ENCODE data around the gene ARHGAP12. TPM values are rescaled to one million over a fixed set of nuclear protein-coding genes. Genes with fewer than 3 reads are reported as not detected.

Gene ARHGAP12
- total RNA-seq, 3 donors from 2014 or later: 40.0 to 102 (median 60.0) TPM

DNA sequence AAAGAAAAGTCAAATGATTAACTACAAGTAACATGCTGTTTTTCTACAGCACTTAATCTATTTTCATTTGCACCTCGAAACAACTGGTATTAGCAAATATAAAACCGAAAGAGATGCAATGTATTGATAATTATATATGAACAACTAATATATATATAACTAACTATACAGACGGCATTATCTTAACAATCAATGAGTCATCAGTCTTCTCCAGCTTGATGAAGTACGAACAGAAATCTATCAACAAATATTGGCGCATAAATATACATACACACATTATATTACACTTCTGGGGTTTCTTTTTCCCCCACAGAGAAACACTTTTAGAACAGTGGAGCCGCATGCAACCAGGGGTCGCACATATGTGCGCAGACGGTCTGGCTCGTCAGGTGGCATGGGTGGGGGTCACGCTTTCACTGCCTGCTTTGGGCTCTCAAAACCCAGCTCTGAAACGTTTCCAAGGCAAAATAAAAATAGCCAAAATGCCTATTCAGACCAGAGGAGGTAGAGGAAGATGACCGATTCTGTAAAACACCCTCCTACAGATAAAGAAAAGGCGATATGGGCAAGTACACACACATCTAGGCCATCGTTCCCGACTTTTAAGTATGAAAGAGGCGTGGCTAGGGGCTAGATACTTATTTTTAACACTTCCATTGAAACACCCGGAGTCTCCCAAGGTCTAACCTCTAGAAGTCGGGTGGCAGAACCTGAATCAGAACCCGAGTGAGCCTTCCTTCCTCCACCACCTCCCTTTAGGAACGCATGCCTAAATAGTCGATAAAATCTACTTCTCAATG lies 1.7 kb downstream of the ARHGAP12 start:
- DNase-seq (ENCODE audit: low spot score in 2 of 2): no peak
- Histone ChIP-seq H3K4me3 (peak overlapping the region; percentile 79 to 90 (median 81)), H3K9me3 (no peaks in the 10 kb centered on the region), H3K27me3 (no peaks in the 10 kb centered on the region), H3K4me1 (peaks cover 0 to 9% of the 10 kb centered on the region in 2 donors), H3K36me3 (no peaks in the 10 kb centered on the region), H3K27ac (peak overlapping the region; percentile 94 to 98)
- intact Hi-C loops (cut with DNase I; ENCODE audit: low total_unique reads): no loop called here
- TF ChIP-seq POLR2A (IDR thresholded peaks at IDR 0.05) (no peak), POLR2AphosphoS5 (IDR thresholded peaks at IDR 0.05) (no peak)
- TF ChIP-seq, protein P1, sequence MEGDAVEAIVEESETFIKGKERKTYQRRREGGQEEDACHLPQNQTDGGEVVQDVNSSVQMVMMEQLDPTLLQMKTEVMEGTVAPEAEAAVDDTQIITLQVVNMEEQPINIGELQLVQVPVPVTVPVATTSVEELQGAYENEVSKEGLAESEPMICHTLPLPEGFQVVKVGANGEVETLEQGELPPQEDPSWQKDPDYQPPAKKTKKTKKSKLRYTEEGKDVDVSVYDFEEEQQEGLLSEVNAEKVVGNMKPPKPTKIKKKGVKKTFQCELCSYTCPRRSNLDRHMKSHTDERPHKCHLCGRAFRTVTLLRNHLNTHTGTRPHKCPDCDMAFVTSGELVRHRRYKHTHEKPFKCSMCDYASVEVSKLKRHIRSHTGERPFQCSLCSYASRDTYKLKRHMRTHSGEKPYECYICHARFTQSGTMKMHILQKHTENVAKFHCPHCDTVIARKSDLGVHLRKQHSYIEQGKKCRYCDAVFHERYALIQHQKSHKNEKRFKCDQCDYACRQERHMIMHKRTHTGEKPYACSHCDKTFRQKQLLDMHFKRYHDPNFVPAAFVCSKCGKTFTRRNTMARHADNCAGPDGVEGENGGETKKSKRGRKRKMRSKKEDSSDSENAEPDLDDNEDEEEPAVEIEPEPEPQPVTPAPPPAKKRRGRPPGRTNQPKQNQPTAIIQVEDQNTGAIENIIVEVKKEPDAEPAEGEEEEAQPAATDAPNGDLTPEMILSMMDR (IDR thresholded peaks at IDR 0.05): no peak

DNA sequence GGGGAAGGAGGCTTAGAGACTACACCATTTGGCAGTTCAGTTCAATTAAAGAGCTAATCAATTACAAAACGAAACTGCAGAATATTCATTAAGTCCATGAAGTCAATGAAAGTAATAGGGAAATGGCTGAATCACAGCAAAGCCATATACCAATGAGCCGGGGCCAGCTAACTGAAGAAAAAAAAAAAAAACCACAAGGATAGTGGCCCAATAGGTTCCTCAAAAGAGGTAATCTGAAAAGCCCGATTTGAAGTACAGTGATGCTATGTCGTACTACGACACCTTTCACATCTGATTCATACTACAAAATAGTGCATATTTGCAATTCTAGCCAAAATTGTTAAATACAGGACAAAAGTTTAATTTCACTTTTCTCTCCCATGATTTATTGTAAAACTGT lies 2.5 kb downstream of the ARHGAP12 start:
- no peak for DNase-seq (ENCODE audit: low spot score in 2 of 2)
- Histone ChIP-seq H3K27ac (peak overlapping the region in 1 of 2 donors; percentile 8), H3K9me3 (no peaks in the 10 kb centered on the region), H3K36me3 (no peaks in the 10 kb centered on the region), H3K4me1 (peaks cover 0 to 9% of the 10 kb centered on the region in 2 donors), H3K4me3 (no peak overlapping the region), H3K27me3 (no peaks in the 10 kb centered on the region)
- TF ChIP-seq POLR2A (IDR thresholded peaks at IDR 0.05): no peak
- TF ChIP-seq, protein P1 (IDR thresholded peaks at IDR 0.05): no peak
- TF ChIP-seq POLR2AphosphoS5 (IDR thresholded peaks at IDR 0.05): no peak
- intact Hi-C loops (cut with DNase I; ENCODE audit: low total_unique reads): no loop called here

DNA sequence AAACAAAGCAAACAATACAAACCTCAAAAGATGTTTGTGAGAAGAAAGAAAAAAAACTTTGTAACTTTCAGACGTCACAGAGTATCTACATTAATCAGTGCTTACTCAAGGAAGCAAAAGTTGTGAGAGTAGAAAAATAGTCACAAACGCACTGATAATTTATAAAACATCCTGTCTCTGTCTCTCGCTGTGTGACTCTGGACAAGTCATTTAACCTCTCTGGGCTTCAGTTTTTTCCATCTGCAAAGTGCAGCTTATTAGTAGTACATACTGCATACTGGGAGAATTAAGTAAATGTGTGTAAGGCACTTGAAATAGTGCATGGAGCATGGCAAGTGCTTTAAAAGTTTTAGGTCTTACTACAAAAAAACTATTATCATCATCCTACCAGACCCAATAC lies 3.8 kb downstream of the ARHGAP12 start:
- Histone ChIP-seq H3K4me1 (peaks cover 0 to 1% of the 10 kb centered on the region in 2 donors), H3K36me3 (no peaks in the 10 kb centered on the region), H3K27me3 (no peaks in the 10 kb centered on the region), H3K27ac (no peak overlapping the region), H3K4me3 (no peak overlapping the region), H3K9me3 (no peaks in the 10 kb centered on the region)
- no peak for DNase-seq (ENCODE audit: low spot score in 2 of 2)
- TF ChIP-seq POLR2A (IDR thresholded peaks at IDR 0.05): no peak
- TF ChIP-seq, protein P1 (IDR thresholded peaks at IDR 0.05): no peak
- no peak for TF ChIP-seq POLR2AphosphoS5 (IDR thresholded peaks at IDR 0.05)
- intact Hi-C loops (cut with DNase I; ENCODE audit: low total_unique reads): no loop called here

DNA sequence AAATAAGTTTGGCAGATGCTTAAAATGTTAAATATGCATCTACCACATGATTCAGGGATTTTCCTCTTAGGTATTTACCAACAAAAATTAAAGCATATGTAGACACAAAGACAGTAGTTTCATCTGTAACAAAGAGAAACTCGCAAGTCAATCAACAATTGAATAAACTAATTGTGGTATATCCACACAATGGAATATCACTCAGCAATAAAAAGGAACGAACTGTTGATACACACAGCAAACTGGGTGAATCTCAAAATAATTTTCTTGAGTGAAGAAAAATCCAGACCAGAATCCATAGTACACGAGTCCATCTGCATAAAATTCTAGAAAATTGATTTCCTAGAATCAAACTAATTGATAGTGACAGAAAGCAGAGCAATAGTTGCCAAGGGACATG lies 5.2 kb downstream of the ARHGAP12 start:
- no peaks in the 10 kb centered on the region for H3K27me3 ChIP-seq
- H3K4me3 ChIP-seq: no peak overlapping the region
- TF ChIP-seq, protein P1 (IDR thresholded peaks at IDR 0.05): no peak
- no peak for TF ChIP-seq POLR2A (IDR thresholded peaks at IDR 0.05)
- TF ChIP-seq POLR2AphosphoS5 (IDR thresholded peaks at IDR 0.05): no peak
- H3K9me3 ChIP-seq: no peaks in the 10 kb centered on the region
- intact Hi-C loops (cut with DNase I; ENCODE audit: low total_unique reads): no loop called here
- H3K4me1 ChIP-seq: no peaks in the 10 kb centered on the region
- no peak for DNase-seq (ENCODE audit: low spot score in 2 of 2)
- H3K36me3 ChIP-seq: no peaks in the 10 kb centered on the region
- H3K27ac ChIP-seq: no peak overlapping the region

DNA sequence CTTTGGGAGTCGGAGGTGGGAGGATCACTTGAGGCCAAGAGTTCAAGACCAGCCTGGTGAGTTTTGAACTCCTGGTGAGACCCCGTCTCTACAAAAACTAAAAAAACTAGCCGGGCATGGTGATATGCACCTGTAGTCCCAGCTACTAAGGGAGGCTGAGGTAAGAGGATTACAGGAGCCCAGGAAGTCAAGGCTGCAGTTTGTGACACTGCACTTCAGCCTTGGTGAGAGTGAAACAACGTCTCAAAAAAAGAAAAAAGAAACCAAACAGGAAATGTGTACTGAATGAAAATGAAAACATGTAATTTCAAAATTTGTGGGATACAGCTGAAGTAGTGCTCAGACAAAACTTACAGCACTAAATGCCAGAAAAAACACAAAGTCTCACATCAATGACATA lies 7.6 kb downstream of the ARHGAP12 start:
- no peaks in the 10 kb centered on the region for H3K36me3 ChIP-seq
- H3K27ac ChIP-seq: no peak overlapping the region
- H3K4me3 ChIP-seq: no peak overlapping the region
- DNase-seq (ENCODE audit: low spot score in 2 of 2): no peak
- no peak for TF ChIP-seq POLR2AphosphoS5 (IDR thresholded peaks at IDR 0.05)
- TF ChIP-seq, protein P1 (IDR thresholded peaks at IDR 0.05): no peak
- no peak for TF ChIP-seq POLR2A (IDR thresholded peaks at IDR 0.05)
- no peaks in the 10 kb centered on the region for H3K4me1 ChIP-seq
- no peaks in the 10 kb centered on the region for H3K9me3 ChIP-seq
- intact Hi-C loops (cut with DNase I; ENCODE audit: low total_unique reads): no loop called here
- no peaks in the 10 kb centered on the region for H3K27me3 ChIP-seq
